CD4-positive, alpha-beta T cell treated with Interleukin-17A for 1 hour (primary cell): ENCODE measurements around the gene MKLN1.
"Not testable (repeated sequence)": the region's sequence is repeated elsewhere in the genome, so short reads cannot be mapped to it uniquely, and the experiment has no call there.

Experiments
- DNase-seq: peaks from one replicate; pipeline ENCODE4 v3.0.0-alpha.2; 2020

MKLN1 gene

DNA sequence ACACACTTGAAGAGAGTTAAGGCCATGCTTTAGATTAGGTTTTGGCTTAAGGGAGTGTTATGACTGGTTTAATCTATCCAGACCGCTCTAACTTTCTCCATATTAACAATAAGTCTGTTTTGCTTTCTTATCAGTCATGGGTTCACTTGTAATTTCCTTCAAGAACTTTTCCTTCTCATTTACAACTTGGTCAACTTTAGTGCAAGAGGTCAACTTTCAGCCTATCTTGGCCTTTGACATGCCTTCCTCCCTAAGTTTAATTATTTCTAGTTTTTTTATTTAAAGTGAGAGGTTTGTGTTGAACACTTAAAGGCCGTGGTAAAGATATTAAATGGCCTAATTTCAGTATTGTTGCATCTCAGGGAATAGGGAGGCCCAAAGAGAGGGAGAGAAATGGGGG lies 75.6 kb downstream of the MKLN1 start:
- no peak for DNase-seq

DNA sequence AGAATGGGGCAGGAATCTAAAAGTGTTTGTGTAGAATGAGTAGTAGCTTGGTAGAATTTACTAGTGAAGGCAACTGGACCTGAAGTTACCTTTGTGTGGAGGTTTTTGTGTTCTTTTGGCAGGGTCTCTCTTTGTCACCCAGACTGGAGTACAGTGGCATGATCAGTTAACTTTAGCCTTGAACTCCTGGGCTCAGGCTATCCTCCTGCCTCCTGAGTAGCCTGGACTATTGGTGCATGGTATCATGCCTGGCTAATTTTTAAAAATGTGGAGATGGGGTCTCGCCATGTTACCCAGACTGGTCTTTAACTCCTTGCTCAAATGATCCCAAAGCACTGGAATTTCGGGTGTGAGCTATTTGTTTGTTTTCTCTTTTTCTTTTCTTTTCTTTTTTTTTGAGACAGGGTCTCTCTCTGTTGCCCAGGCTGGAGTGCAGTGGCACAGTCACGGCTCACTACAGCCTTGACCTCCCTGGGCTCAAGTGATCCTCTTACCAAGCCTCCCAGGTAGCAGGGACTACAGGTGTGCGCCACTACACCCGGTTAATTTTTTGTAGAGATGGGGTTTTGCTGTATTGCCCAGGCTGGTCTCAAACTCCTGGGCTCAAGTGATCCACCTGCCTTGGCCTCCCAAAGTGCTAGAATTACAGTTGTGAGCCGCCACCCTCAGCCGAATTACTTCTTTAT lies 76.7 kb downstream of the MKLN1 start:
- no peak for DNase-seq

DNA sequence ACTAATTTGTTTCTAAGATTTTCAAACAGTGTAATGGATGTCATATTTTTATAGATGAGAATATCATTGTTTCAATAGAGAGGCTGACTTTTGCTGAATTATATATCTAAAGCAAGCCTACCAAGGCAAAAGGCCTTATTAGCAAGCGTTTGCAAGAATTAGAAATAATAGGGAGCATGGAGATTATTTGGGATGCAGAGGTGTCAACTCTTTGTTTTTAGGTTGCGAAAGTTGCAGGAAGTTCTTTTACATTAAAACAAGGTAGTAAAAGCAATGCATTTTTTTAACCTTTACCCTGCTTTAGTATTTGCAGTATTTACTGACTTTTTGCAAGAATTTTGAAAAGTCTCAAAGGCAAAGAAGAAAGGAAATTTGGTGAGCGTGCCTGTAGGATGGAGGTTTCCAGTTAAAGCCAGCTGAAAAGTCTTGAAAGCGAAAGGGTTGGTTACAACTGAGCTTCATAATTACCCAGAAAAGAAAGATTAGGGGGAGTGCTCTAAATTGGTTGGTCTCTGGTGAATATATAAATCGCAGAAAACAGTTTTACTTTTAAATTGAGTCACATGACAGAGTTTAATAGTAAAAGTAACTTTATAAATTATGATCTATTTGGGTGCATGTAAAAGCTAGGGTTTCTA lies 81.6 kb downstream of the MKLN1 start:
- DNase-seq, result no peak

DNA sequence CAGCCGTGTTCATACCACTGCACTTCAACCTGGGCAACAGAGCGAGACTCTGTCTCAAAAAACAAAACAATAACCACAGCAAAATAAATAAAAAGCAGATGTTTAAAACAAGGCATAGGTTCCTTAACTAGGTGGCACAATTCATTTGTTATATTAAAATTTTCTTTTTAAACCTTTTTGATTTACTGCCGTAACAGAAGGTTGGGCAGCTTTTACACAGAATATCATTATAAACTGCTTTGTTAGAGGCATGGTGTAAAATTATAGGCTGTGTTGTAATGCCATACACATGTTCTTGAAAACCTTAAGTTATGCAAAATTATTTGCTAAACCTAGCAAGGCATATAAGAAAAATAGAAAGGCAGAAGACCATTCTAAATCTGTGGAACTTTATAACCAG lies 84.4 kb downstream of the MKLN1 start:
- DNase-seq, result no peak

DNA sequence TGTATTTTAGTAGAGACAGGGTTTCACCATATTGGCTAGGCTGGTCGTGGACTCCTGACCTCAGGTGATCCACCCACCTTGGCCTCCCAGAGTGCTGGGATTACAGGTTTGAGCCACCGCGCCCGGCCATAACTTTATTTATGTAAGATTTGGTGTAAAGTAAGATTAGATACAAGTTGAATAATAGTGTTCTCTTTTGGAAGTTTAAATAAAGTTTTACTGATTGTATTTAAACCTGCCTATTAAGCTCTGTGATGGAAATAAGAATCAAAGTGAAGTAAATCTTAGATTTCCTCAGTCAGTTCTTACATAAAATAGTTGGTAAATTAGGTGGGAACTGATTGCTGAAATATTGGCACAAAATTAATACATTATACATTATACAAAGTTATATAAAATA lies 86.0 kb downstream of the MKLN1 start:
- DNase-seq, result no peak

DNA sequence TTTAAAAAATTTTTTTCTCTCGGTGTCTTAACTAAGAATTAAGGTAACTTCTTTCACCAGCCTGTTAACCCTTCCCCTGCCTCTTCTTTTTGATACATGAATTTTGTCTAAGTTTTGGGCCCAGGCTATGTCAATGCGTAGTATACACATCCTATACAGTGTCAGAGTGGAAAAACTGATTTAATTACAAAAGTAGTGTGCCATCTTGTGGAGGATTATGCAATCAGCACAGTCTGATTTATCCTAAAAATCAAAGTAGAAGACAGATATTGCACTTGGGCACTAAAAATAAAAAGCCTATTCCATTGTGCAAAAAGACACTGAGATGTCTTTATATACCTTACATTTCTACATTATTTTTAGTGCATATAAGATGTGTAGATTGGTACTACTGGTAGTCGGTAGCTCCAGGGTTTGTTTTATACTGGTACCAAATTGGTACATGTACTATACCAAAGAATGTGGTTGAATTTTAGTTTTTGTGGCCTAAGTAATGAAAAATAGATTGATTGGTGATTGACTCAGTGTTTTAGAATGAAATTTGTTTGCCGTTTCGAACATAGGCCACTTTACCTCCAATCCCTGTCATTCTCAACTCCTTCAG lies 96.6 kb downstream of the MKLN1 start:
- peak; percentile 63 for DNase-seq

DNA sequence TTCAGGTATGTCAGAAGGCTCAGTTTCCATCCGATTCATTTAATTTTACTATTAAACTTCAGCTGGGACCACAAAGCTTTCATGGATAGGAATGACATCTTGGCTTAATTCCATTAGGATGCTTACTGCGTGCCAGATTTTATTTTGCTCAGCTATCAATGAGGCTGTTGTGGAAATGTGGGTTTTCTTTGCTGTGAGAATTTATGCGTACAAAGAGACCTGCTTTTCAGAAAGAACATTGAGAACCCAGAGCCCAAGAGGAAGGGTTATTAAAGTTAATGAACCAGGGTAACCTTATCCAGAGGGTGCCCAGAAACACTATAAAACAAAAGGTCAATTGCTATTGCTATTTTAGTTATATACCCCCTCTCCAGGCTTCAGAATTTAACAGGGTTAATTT lies 98.3 kb downstream of the MKLN1 start:
- DNase-seq, result no peak

DNA sequence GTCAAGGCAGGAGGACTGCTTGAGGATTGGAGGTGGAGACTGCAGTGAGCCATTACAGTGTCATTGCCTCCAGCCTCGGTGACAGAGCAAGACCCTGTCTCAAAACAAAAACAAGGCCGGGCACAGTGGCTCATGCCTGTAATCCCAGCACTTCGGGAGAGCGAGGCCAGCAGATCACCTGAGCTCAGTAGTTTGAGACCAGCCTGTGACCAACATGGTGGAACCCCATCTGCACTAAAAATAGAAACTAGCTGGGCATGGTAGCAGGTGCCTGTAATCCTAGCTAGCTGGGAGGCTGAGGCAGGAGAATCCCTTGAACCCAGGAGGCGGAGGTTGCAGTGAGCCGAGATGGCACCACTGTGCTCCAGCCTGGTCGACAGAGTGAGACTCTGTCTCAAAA lies 103.2 kb downstream of the MKLN1 start:
- DNase-seq, result not testable (repeated sequence)

DNA sequence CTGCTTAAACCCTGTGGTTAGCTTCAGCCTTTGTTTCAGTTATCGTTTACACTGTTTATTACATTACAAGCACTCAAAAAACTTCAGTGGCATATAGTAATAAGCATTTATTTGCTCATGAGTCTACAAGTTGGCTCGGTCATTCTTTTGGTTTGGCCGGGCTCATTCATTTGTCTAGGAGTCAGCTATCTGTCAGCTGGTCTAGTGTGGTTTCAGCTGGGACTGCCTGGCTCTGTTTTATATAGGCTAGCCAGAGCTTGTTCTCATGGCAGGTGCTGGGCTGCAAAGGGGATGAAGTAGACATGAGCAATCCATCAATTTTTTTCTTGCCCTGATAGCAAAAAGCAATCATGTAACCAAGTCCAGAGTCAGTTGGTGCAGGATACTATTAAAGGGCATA lies 103.6 kb downstream of the MKLN1 start:
- no peak for DNase-seq

DNA sequence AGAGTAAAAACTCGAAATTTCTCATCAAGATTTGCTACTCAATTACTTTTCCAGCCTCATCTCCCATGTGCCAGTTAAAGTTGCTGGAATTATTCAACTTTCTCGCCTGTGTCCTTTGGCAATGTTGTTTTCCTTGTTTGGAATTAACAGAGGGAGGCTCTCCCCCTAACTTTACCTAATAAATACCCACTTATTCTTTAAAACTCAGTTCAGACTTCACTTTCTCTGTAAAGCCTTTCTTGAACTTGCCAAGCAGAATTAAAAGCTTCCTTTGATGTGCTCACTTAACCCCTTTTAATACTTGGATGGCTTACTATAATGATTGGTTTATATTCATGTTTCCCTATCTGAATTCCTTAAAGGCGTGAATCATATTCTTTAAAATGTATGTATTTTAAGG lies 104.1 kb downstream of the MKLN1 start:
- no peak for DNase-seq

DNA sequence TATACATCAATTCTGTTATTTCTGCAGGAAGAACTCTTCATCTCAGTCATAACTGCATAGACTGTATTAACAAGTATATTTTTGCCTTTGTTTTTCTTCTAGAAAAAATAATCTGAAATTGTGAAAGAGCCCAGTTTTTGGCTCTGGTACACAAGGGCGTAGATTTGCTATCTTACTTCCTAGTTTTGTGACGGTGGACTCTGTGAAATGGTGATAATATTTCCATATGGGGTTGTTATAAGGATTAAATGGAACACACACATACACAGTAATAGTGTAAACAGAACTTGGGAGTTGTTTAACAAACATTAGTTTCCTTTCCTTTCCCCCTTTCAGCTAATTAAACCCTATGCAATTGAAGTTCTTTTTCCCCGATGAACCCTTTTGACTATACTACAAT lies 108.7 kb downstream of the MKLN1 start:
- DNase-seq, result no peak

DNA sequence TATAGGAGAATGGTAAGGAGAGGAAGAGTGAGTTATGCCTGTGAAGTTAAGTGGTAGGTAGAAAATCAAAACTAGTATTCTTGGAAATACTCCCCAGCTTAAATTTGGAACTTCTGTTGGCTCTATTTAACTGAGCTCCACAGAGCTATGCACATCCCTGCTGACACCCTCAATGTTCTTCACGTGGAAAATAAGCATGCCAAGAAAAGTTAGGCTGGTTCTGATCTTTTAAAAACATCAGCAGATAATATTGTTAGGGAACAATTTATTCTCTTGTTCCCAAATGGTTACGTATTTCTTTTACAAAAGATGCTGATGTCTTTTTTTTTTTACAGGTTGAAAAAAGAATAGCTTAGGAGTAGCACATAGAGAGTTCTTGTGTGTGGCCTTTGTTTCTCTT lies 111.3 kb downstream of the MKLN1 start:
- no peak for DNase-seq

DNA sequence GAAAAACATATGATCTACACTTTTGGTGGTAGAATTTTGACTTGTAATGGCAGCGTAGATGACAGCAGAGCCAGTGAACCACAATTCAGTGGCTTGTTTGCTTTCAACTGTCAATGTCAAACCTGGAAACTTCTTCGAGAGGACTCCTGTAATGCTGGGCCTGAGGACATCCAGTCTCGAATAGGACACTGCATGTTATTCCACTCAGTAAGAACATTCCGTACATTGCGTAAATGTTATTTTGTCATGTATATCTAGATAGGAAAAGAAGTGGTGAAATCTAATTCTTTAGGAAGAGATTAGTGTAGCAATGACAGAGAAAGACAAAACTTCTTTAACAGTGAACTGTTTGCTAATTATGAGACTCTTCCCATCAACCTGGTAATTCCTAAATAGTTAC lies 115.8 kb downstream of the MKLN1 start:
- DNase-seq, result no peak

DNA sequence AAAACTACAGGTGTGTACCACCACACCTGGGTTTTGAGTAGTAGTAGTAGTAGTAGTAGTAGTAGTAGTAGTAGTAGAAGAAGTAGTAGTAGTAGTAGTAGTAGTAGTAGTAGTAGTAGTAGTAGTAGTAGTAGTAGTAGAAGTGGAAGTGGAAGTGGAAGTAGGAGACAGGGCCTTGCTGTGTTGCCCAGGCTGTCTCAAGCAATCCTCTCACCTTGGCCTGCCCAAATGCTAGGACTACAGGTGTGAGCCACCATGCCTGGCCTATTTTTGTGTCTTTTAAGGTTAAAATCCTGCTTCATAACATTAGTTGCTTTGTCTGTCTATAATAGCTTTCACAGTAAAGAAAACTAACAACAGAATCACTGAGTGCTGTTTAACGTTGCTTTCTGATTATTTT lies 117.0 kb downstream of the MKLN1 start:
- DNase-seq, result no peak

DNA sequence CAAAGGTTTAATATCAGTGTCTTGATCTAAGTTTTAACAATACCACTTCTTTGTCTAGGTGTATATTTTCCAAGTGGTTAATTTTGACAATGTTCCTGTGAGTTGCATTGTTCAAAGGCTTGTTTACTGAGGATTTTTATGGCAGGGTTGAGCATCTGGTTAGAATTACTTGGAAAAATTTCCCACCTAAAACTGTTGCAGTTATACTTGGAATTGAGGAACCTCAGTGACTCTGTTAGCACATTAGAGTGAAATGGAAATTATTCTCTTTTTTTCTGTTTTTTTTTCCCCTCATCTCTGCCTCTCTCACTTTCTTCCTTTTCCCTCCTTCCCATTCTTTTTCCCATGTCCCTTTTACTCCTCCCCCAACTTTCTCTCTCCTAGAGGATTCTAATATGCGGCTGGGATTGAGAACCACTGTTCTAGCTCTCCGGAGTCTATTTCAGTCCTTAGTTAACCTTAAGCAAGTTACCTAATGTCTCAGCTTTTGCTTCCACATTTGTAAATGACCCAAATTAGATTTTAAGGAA lies 121.8 kb downstream of the MKLN1 start:
- DNase-seq, result no peak

DNA sequence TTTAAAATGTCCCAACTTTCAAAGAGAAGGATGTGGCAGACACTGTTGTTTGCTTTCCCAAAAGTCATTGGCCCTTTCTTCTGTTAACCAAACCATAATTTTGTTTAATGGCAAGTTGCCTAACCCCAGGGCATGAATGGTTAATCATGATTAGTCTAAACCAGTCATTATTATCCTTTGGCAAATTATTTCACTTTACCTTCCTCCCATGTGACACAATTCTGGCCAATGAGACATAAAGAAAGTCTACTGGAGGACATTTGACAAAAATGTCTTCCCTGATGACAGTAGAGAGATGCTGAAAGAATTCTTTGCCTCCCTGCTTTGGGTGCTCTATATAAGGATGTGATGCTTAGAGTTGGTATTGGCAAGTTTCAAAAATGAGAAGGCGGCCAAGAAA lies 126.8 kb downstream of the MKLN1 start:
- no peak for DNase-seq

DNA sequence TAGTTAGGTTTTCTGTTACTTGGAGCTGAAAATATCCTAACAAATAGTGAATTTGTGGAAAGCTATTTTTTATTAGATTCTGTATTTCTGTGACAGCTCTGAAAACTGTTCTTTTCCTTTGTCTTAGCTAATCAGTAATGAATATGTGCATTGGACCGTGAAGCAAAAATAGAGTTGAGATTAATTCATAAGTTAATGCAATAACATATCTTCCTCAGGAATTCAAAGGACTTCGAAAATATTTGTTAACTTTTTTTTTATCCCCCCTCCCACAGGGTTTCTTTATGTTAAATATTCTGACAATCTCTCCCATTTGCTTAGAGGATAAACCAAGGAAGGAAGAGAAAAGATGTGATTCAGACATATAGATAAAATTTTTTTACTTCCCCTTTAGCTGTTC lies 127.3 kb downstream of the MKLN1 start:
- DNase-seq, result no peak

DNA sequence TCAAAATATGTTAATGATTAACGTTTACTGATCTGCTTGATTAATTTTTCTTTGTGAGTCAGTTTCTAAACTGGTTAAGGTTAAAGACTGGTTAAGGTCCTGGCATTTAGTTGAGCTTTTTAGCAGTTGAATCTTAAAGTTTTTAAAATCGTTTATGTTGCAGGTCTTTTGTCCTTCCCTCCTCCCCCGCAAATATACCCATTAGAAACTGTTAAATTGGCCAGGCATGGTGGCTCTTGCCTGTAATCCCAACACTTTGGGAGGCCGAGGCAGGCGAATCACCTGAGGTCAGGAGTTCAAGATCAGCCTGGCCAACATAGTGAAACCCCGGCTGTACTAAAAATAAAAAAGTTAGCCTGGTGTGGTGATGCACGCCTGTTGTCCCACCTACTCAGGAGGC lies 127.9 kb downstream of the MKLN1 start:
- no peak for DNase-seq

DNA sequence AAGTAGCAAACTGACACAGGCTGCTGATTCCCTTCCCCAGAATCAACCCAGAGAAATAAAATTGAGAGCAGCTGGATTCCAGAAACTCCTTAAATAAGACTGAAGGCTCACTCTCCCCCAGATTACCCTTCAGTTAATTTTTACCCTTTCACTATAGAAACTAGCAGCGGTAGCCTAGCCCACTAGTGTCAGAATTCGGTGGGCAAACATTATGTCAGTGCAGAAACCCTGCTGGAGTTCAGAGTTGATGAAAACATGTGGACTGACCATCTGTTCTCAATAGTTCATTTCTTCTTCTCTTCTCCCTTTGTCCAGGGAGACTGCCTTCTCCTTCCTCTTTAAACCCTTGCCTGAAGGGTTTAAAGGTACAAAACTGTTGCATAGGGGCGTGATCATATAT lies 128.7 kb downstream of the MKLN1 start:
- DNase-seq, result no peak

DNA sequence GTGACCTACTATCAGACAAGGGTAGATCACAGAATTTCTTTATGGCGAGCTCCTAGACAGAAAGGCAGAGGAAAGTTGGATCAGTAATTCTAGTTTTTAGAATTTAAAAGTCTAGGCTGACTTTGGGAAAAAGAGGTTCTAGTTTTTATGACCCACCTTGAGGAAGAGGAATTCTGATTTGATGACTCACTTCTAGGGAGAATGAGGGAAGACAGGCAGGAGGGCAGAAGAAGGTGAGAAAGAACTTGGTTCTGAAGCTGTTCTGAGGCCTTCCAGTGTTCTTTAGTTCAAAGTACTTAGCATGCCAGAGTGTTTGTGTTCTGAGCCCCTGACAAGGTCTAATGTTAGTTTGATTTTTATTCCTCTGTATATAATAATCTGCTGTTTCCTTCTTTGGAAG lies 131.6 kb downstream of the MKLN1 start:
- DNase-seq, result no peak

DNA sequence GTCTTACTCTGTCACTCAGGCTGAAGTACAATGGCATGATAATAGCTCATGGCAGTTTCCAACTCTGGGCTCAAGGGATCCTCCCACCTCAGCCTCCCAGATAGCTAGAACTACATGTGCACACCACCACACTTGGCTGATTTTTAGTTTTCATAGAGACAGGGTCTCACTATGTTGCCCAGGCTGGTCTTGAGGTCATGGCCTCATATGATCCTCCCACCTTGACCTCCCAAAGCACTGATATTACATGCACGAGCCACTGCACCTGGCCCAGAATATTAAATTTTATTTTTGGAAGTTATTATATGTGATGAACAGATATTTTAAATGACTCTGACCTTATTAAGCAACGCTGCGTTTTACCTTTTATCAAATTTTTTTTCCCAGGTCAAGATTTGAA lies 134.4 kb downstream of the MKLN1 start:
- DNase-seq, result no peak

DNA sequence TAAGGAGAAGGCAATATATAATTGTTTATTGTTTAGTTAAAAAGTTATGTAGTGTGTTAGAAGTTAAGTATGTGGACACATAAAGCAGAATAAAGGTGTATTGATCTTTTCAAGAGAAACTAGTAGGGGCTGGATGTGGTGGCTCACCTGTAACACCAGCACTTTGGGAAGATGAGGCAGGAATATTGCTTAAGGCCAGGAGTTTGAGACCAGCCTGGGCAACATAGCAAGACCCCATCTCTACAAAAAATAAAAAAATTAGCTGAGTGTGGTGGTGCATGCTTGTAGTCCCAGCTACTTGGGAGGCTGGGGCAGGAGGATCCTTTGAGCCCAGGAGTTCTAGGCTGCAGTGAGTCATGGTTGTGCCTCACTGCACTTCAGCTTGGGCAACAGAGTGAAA lies 135.0 kb downstream of the MKLN1 start:
- DNase-seq, result not testable (repeated sequence)

DNA sequence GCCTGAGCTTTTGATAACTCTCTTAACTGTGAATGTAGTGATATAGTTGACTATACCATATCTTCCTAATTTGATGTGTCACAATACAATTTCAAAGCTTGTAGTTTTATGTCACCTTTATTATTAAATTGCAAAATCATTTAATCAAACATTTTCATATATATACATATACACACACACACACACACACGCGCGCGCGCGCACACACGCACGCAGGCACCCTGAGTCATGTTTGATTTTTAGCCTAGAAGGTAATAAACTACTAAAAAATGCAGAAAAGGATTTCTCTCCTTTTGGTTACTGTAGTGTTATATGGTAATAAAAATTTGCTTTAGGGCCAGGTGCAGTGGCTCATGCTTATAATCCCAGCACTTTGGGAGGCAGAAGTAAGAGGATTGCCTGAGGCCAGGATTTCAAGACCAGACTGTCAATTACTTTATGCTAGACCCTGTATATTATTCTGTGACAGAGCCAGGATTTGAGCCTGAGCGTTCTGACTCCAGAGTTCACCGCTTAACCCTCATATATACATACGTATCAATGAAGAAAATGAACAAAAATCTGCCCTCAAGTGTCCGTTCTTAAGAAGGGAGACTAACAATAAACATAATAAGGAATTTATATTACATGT lies 139.2 kb downstream of the MKLN1 start:
- DNase-seq, result no peak

DNA sequence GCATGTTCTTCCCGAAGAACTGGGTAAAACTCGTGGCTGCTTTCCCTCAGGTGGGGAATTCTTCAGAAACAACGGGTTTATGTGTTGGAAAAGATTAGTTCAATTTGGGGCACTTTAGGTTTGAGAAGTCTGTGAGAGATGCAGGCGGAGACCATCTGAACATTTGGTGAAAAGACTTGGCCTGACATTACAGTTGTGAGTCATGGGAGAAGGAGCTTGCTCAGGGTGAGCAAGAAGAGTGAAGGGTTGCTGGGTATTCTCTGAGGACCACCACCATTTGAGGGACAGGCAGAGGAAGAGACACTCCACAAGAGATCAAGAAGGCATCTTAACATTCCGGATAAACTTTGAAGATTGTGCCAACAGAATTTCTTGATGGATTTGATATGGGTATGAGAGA lies 140.1 kb downstream of the MKLN1 start:
- DNase-seq, result no peak
